Measurements from ENCODE around the gene LAMA3. TPM values are rescaled to one million over a fixed set of nuclear protein-coding genes. Genes with fewer than 3 reads are reported as not detected.

LAMA3 gene
- total and polyA plus RNA-seq, 2 of the 13 experiments (the other 11 are each of a cell fraction or from before 2014, with no cell fraction given): 0.45 to 2.2 TPM

DNA sequence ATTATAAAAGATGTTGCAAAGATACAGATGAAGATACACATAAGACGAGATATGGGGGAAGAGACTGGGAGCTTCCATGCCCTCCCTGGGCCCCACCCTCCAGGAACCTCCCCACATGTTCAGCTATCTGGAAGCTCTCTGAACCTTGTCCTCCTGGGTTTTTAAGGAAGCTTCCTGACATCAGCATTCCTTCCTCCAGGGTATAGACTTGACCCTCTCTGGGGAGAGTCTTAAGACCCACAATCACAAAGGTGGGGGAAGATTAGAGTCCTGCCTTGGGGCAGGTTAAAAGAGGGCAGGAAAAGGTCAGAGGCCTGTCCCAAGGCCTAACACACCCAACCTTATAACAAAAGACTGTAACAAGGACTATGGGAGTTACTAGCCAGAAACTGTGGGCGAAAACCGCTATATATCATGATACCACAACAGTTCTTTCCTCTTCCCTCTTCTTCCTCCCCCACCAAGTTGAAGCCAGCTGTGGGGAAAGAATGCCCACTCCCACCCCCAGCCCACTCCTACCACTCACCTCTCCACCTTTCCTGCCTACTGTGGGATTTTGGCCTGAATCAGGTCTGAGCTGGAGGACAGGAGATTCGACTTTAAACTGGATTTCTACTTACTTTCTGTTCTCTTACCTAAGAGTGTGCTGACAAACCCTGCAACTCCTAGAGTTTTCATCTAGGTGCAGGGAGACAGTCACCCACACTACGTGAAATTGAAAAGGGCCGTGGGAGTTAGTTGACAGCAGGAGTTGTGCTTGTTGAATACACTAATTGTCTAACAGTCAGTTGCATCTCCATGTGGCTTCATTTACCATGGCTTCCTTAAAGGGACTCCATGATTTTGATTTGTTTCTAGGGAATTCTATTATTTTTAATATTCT lies 105.0 kb downstream of the LAMA3 start (continued):
- TF ChIP-seq KDM2A (CRISPR knock-in tag; IDR thresholded peaks at IDR 0.05; ENCODE audit: borderline replicate concordance, low read depth) (no peak), AGO2 (optimal IDR thresholded peaks at IDR 0.05; ENCODE audit: low read depth, low read length) (no peak), RBM22 (optimal IDR thresholded peaks at IDR 0.05; ENCODE audit: low read length) (no peak), NR2F2 (IDR thresholded peaks at IDR 0.05; ENCODE audit: borderline replicate concordance, low read depth) (no peak)
- TF ChIP-seq, protein P1, sequence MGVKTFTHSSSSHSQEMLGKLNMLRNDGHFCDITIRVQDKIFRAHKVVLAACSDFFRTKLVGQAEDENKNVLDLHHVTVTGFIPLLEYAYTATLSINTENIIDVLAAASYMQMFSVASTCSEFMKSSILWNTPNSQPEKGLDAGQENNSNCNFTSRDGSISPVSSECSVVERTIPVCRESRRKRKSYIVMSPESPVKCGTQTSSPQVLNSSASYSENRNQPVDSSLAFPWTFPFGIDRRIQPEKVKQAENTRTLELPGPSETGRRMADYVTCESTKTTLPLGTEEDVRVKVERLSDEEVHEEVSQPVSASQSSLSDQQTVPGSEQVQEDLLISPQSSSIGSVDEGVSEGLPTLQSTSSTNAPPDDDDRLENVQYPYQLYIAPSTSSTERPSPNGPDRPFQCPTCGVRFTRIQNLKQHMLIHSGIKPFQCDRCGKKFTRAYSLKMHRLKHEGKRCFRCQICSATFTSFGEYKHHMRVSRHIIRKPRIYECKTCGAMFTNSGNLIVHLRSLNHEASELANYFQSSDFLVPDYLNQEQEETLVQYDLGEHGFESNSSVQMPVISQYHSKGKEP (CRISPR knock-in tag; IDR thresholded peaks at IDR 0.05): no peak

GRCh38 chr18:23798249-23798648 lies 109.0 kb downstream of the LAMA3 start:
- no peak overlapping the region for H3K4me2 ChIP-seq (ENCODE audit: low read depth, low read length)
- no peak for FAIRE-seq
- no peaks in the 10 kb centered on the region for H3K36me3 ChIP-seq (replicated peaks in 1 of 2; ENCODE audit: control insufficient read depth in 1 of 2, insufficient read depth in 2 of 2, low read length in 2 of 2)
- H3K27me3 ChIP-seq (ENCODE audit: control insufficient read depth in 1 of 2, insufficient read depth in 2 of 2, low read length in 2 of 2): no peaks in the 10 kb centered on the region
- ChIA-PET CTCF (ENCODE audit: low intra/inter-chr PET ratio, low total read pairs) (no interaction called here), POLR2A (no interaction called here)
- 28% methylated on average over 7 of the region's 7 CpGs for WGBS (ENCODE audit: low lambda C conversion rate)
- no peak overlapping the region for H3K9ac ChIP-seq (ENCODE audit: insufficient read depth, low read depth, low read length)
- H3K4me3 ChIP-seq (replicated peaks in 1 of 3; ENCODE audit: insufficient read depth in 1 of 3, low read depth in 2 of 3, low read length in 3 of 3): no peak overlapping the region
- no peak for ATAC-seq
- no peaks in the 10 kb centered on the region for H3K4me1 ChIP-seq (ENCODE audit: insufficient read depth, low read length)
- H3K27ac ChIP-seq (ENCODE audit: extremely low read length, insufficient read depth, low read length): no peak overlapping the region
- H2AFZ ChIP-seq (ENCODE audit: low read length): no peak overlapping the region
- H4K20me1 ChIP-seq (ENCODE audit: insufficient read depth, low read length): no peaks in the 10 kb centered on the region
- in situ Hi-C loops (cut with HindIII; ENCODE audit: extremely low pct_ligation_motif_present, low pct_unique_long_range_greater_than_20kb) (no loop called here), intact Hi-C loops (cut with micrococcal nuclease; ENCODE audit: unreplicated experiment) (no loop called here)
- no peaks in the 10 kb centered on the region for H3K79me2 ChIP-seq (ENCODE audit: insufficient read depth, low read length)
- no TSS peak for BruUV-seq (replicated peaks)
- H3K9me3 ChIP-seq (ENCODE audit: low read length): no peaks in the 10 kb centered on the region
- no peak for DNase-seq (ENCODE audit: low spot score)
- TF ChIP-seq U2AF2 (IDR thresholded peaks at IDR 0.05; ENCODE audit: low read depth, low read length): no peak
